Activated B cell treated with CpG ODN at 0.5 μM for 24 hours (primary cell): Measurements from ENCODE around the gene KLK13. TPM values are rescaled to one million over a fixed set of nuclear protein-coding genes. Genes with fewer than 3 reads are reported as not detected.

ENCODE experiments used
- ATAC-seq: fragments of 200-7000 bp; cut with Tn5 transposase; one replicate; pipeline ENCODE4 v1.10.0; 2021; ENCODE audit warnings: low read depth, mild to moderate bottlenecking, moderate library complexity
- CTCF ChIA-PET: fragments of 350-600 bp; sonication (Branson Sonifier 250); formaldehyde crosslinking; loops from one replicate; lab custom pipeline; 2021; ENCODE audit warnings: antibody characterized with exemption; lab: Charles Lee
- POLR2A ChIA-PET: fragments of 350-600 bp; sonication (Branson Sonifier 250); formaldehyde crosslinking; loops from one replicate; lab custom pipeline; 2021; ENCODE audit warnings: antibody characterized with exemption; lab: Charles Lee
- DNase-seq: peaks from one replicate; pipeline ENCODE4 v3.0.0; 2022
- H3K27ac Mint-ChIP-seq: one replicate; pipeline ENCODE4 v1.8.0; 2020; ENCODE audit warnings: mixed read lengths
- H3K27me3 Mint-ChIP-seq: one replicate; pipeline ENCODE4 v1.8.0; 2021; ENCODE audit warnings: mixed read lengths
- H3K36me3 Mint-ChIP-seq: one replicate; pipeline ENCODE4 v1.8.0; 2021; ENCODE audit warnings: low read depth, mixed read lengths
- H3K4me1 Mint-ChIP-seq: one replicate; pipeline ENCODE4 v1.8.0; 2021; ENCODE audit warnings: mixed read lengths
- H3K4me3 Mint-ChIP-seq: one replicate; pipeline ENCODE4 v1.8.0; 2020; ENCODE audit warnings: mild to moderate bottlenecking, mixed read lengths
- H3K9me3 Mint-ChIP-seq: one replicate; pipeline ENCODE4 v1.8.0; 2020; ENCODE audit warnings: mixed read lengths
- CTCF ChIP-seq: fragments of 200-600 bp; IDR thresholded peaks from one replicate; pipeline ENCODE4 v1.8.0; 2022; ENCODE audit warnings: antibody characterized with exemption, mild to moderate bottlenecking
- intact Hi-C: fragments of 100-400 bp; cut with micrococcal nuclease; formaldehyde crosslinking; loops from one replicate; pipeline ENCODE4 v1.15.1; 2024
- total RNA-seq: library from RNA; stranded (reverse); gene quantifications from 2 replicates; pipeline ENCODE4 v1.2.3, GENCODE V29; 2022

The KLK13 gene
- total RNA-seq, 1 donor from 2014 or later = not detected

- DNase-seq (no peak), ATAC-seq (no peak)
- H3K9me3 Mint-ChIP-seq = no peaks in the 10 kb centered on the region
- no peak overlapping the region for H3K27ac Mint-ChIP-seq
- intact Hi-C loops = no loop called here
- peaks cover 48% of the 10 kb centered on the region for H3K27me3 Mint-ChIP-seq
- POLR2A ChIA-PET = interaction anchor here (0.7 kb wide), 1 partner anchor 656 kb away, joined by 3 read pairs; no protein-coding TSS in a partner anchor
- TF ChIP-seq CTCF = no peak
- no peaks in the 10 kb centered on the region for H3K36me3 Mint-ChIP-seq
- CTCF ChIA-PET = no interaction called here
- H3K4me3 Mint-ChIP-seq = no peak overlapping the region
- H3K4me1 Mint-ChIP-seq = peaks cover 10% of the 10 kb centered on the region
Measured at GRCh38 chr19:51014242-51014641, 50.6 kb downstream of the KLK13 start.

GRCh38 chr19:51012661-51013190 is 52.2 kb downstream of the KLK13 start:
- intact Hi-C loops = no loop called here
- DNase-seq (no peak), ATAC-seq (no peak)
- H3K27me3 Mint-ChIP-seq = peaks cover 43% of the 10 kb centered on the region
- no peaks in the 10 kb centered on the region for H3K36me3 Mint-ChIP-seq
- peaks cover 6% of the 10 kb centered on the region for H3K4me1 Mint-ChIP-seq
- no peaks in the 10 kb centered on the region for H3K9me3 Mint-ChIP-seq
- no peak for TF ChIP-seq CTCF
- CTCF ChIA-PET = no interaction called here
- POLR2A ChIA-PET = no interaction called here
- H3K27ac Mint-ChIP-seq = no peak overlapping the region
- no peak overlapping the region for H3K4me3 Mint-ChIP-seq

GRCh38 chr19:51010066-51010795 is 54.7 kb downstream of the KLK13 start:
- DNase-seq (no peak), ATAC-seq (no peak)
- H3K4me3 Mint-ChIP-seq = no peak overlapping the region

GRCh38 chr19:51009061-51009891 is 55.6 kb downstream of the KLK13 start:
- Mint-ChIP-seq H3K27me3 (peaks cover 17% of the 10 kb centered on the region), H3K4me3 (no peak overlapping the region), H3K4me1 (no peaks in the 10 kb centered on the region), H3K27ac (no peak overlapping the region), H3K36me3 (no peaks in the 10 kb centered on the region), H3K9me3 (no peaks in the 10 kb centered on the region)
- POLR2A ChIA-PET = no interaction called here
- intact Hi-C loops = no loop called here
- CTCF ChIA-PET = no interaction called here
- no peak for TF ChIP-seq CTCF
- ATAC-seq = no peak
- DNase-seq = no peak

More at GRCh38 chr19:51010066-51010795, 54.7 kb downstream of the KLK13 start:
- Mint-ChIP-seq H3K27me3 (peaks cover 24% of the 10 kb centered on the region), H3K9me3 (no peaks in the 10 kb centered on the region), H3K4me1 (no peaks in the 10 kb centered on the region), H3K36me3 (no peaks in the 10 kb centered on the region), H3K27ac (no peak overlapping the region)
- CTCF ChIA-PET = no interaction called here
- intact Hi-C loops = no loop called here
- POLR2A ChIA-PET = no interaction called here
- no peak for TF ChIP-seq CTCF

- POLR2A ChIA-PET = no interaction called here
- Mint-ChIP-seq H3K27ac (no peak overlapping the region), H3K27me3 (peaks cover 9% of the 10 kb centered on the region), H3K36me3 (no peaks in the 10 kb centered on the region), H3K4me1 (no peaks in the 10 kb centered on the region), H3K4me3 (no peak overlapping the region), H3K9me3 (no peaks in the 10 kb centered on the region)
- no peak for TF ChIP-seq CTCF
- CTCF ChIA-PET = no interaction called here
- intact Hi-C loops = no loop called here
- DNase-seq (no peak), ATAC-seq (no peak)
Measured at GRCh38 chr19:51007488-51007887, 57.4 kb downstream of the KLK13 start.
